ENCODE results near the gene STIL. TPM values are rescaled to one million over a fixed set of nuclear protein-coding genes. Genes with fewer than 3 reads are reported as not detected.

STIL gene
- total and polyA plus RNA-seq, 2 experiments from 2014 or later = 2.5 to 6.1 TPM

GRCh38 chr1:47328992-47329391 lies 15.0 kb upstream of the STIL start:
- H3K9me3 ChIP-seq (ENCODE audit: low read depth) = no peaks in the 10 kb centered on the region
- 96% methylated on average over 3 of the region's 3 CpGs for WGBS (ENCODE audit: low lambda C conversion rate, missing lambda C conversion rate)

GRCh38 chr1:47326271-47326670 lies 12.3 kb upstream of the STIL start:
- H3K4me1 ChIP-seq (ENCODE audit: insufficient read depth) = no peaks in the 10 kb centered on the region
- TF ChIP-seq EZH2 (IDR thresholded peaks at IDR 0.05; ENCODE audit: borderline replicate concordance) (no peak), EZH2phosphoT487 (IDR thresholded peaks at IDR 0.05; ENCODE audit: low read depth, severe bottlenecking, unreplicated experiment) (no peak), CTCF (IDR thresholded peaks at IDR 0.05; ENCODE audit: poor library complexity) (no peak)
- H4K20me1 ChIP-seq (ENCODE audit: insufficient read depth, poor library complexity, severe bottlenecking) = no peaks in the 10 kb centered on the region
- DNase-seq (ENCODE audit: low spot score) = no peak
- H2AFZ ChIP-seq = no peak overlapping the region
- H3K9me3 ChIP-seq (ENCODE audit: low read depth) = no peaks in the 10 kb centered on the region
- H3K27me3 ChIP-seq = no peaks in the 10 kb centered on the region
- H3K27ac ChIP-seq = no peak overlapping the region
- WGBS (ENCODE audit: low lambda C conversion rate, missing lambda C conversion rate) = 88% methylated on average over 2 of the region's 2 CpGs
- H3K4me3 ChIP-seq = no peak overlapping the region
- peaks cover 2% of the 10 kb centered on the region for H3K79me2 ChIP-seq
- H3K36me3 ChIP-seq (replicated peaks; ENCODE audit: insufficient read depth, low read depth) = no peaks in the 10 kb centered on the region
- no peaks in the 10 kb centered on the region for H3K9me2 ChIP-seq (replicated peaks; ENCODE audit: insufficient read depth)
- no peak overlapping the region for H3K4me2 ChIP-seq

More at GRCh38 chr1:47328992-47329391, 15.0 kb upstream of the STIL start:
- Histone ChIP-seq H3K36me3 (replicated peaks; ENCODE audit: insufficient read depth, low read depth) (no peaks in the 10 kb centered on the region), H3K4me2 (no peak overlapping the region), H2AFZ (no peak overlapping the region), H3K4me3 (no peak overlapping the region), H3K79me2 (peaks cover 12% of the 10 kb centered on the region), H3K4me1 (ENCODE audit: insufficient read depth) (peaks cover 11% of the 10 kb centered on the region), H3K27me3 (no peaks in the 10 kb centered on the region), H3K27ac (no peak overlapping the region), H4K20me1 (ENCODE audit: insufficient read depth, poor library complexity, severe bottlenecking) (no peaks in the 10 kb centered on the region), H3K9me2 (replicated peaks; ENCODE audit: insufficient read depth) (no peaks in the 10 kb centered on the region)
- no peak for DNase-seq (ENCODE audit: low spot score)
- TF ChIP-seq EZH2phosphoT487 (IDR thresholded peaks at IDR 0.05; ENCODE audit: low read depth, severe bottlenecking, unreplicated experiment) (no peak), EZH2 (IDR thresholded peaks at IDR 0.05; ENCODE audit: borderline replicate concordance) (no peak), CTCF (IDR thresholded peaks at IDR 0.05; ENCODE audit: poor library complexity) (no peak)

GRCh38 chr1:47325528-47325927 lies 11.6 kb upstream of the STIL start:
- H3K27me3 ChIP-seq = no peaks in the 10 kb centered on the region
- H3K36me3 ChIP-seq (replicated peaks; ENCODE audit: insufficient read depth, low read depth) = no peaks in the 10 kb centered on the region
- H3K4me2 ChIP-seq = no peak overlapping the region
- TF ChIP-seq CTCF (IDR thresholded peaks at IDR 0.05; ENCODE audit: poor library complexity) = no peak
- TF ChIP-seq EZH2phosphoT487 (IDR thresholded peaks at IDR 0.05; ENCODE audit: low read depth, severe bottlenecking, unreplicated experiment) = no peak
- TF ChIP-seq EZH2 (IDR thresholded peaks at IDR 0.05; ENCODE audit: borderline replicate concordance) = no peak
- H4K20me1 ChIP-seq (ENCODE audit: insufficient read depth, poor library complexity, severe bottlenecking) = no peaks in the 10 kb centered on the region
- no peak overlapping the region for H2AFZ ChIP-seq
- H3K9me2 ChIP-seq (replicated peaks; ENCODE audit: insufficient read depth) = no peaks in the 10 kb centered on the region
- H3K4me3 ChIP-seq = no peak overlapping the region
- H3K27ac ChIP-seq = peak overlapping the region; percentile 16
- 85% methylated on average over 2 of the region's 2 CpGs for WGBS (ENCODE audit: low lambda C conversion rate, missing lambda C conversion rate)
- DNase-seq (ENCODE audit: low spot score) = peak; percentile 12
- no peaks in the 10 kb centered on the region for H3K9me3 ChIP-seq (ENCODE audit: low read depth)
- no peaks in the 10 kb centered on the region for H3K4me1 ChIP-seq (ENCODE audit: insufficient read depth)
- H3K79me2 ChIP-seq = no peaks in the 10 kb centered on the region

- H2AFZ ChIP-seq = no peak overlapping the region
- H4K20me1 ChIP-seq (ENCODE audit: insufficient read depth, poor library complexity, severe bottlenecking) = no peaks in the 10 kb centered on the region
- H3K4me3 ChIP-seq = no peak overlapping the region
- no peak overlapping the region for H3K27ac ChIP-seq
- no peaks in the 10 kb centered on the region for H3K36me3 ChIP-seq (replicated peaks; ENCODE audit: insufficient read depth, low read depth)
- H3K27me3 ChIP-seq = no peaks in the 10 kb centered on the region
- TF ChIP-seq CTCF (IDR thresholded peaks at IDR 0.05; ENCODE audit: poor library complexity) (no peak), EZH2phosphoT487 (IDR thresholded peaks at IDR 0.05; ENCODE audit: low read depth, severe bottlenecking, unreplicated experiment) (no peak), EZH2 (IDR thresholded peaks at IDR 0.05; ENCODE audit: borderline replicate concordance) (no peak)
- no peak for DNase-seq (ENCODE audit: low spot score)
- WGBS (ENCODE audit: low lambda C conversion rate, missing lambda C conversion rate) = 96% methylated on average over 3 of the region's 3 CpGs
- no peak overlapping the region for H3K4me2 ChIP-seq
- no peaks in the 10 kb centered on the region for H3K79me2 ChIP-seq
- H3K4me1 ChIP-seq (ENCODE audit: insufficient read depth) = no peaks in the 10 kb centered on the region
- no peaks in the 10 kb centered on the region for H3K9me2 ChIP-seq (replicated peaks; ENCODE audit: insufficient read depth)
- no peaks in the 10 kb centered on the region for H3K9me3 ChIP-seq (ENCODE audit: low read depth)
Measured at GRCh38 chr1:47324682-47325081, 10.7 kb upstream of the STIL start.

Data from hepatocyte (in vitro differentiated cells).